Liver (tissue), 9 donors: ENCODE measurements around the gene HMX1. TPM values are rescaled to one million over a fixed set of nuclear protein-coding genes. Genes with fewer than 3 reads are reported as not detected.

Experiments
- DNase-seq: peaks from one replicate; pipeline ENCODE4 v3.0.0-alpha.2; 2017; ENCODE audit warnings: low spot score
- H3K27ac ChIP-seq, 2 donors: one replicate each; pipeline ENCODE4 v1.7.0; 2013; ENCODE audit warnings: inconsistent platforms in 2 of 2, low read length in 2 of 2, control low read depth in 1 of 2, low read depth in 1 of 2, mild to moderate bottlenecking in 1 of 2
- H3K27me3 ChIP-seq, 4 donors: one replicate each; pipeline versions ENCODE4 v1.6.1 to v1.7.0; 2013; ENCODE audit warnings: low read length in 3 of 4, inconsistent platforms in 1 of 4, mild to moderate bottlenecking in 1 of 4, moderate library complexity in 1 of 4; ENCODE audit not compliant: control insufficient read depth in 4 of 4, insufficient read depth in 4 of 4
- H3K36me3 ChIP-seq, 4 donors: one replicate each; pipeline versions ENCODE4 v1.6.1 to v1.7.0; 2013; ENCODE audit warnings: low read length in 3 of 4, mild to moderate bottlenecking in 3 of 4, low read depth in 1 of 4, moderate library complexity in 1 of 4; ENCODE audit not compliant: control insufficient read depth in 4 of 4, insufficient read depth in 3 of 4
- H3K4me1 ChIP-seq, 4 donors: one replicate each; pipeline versions ENCODE4 v1.6.1 to v1.7.0; 2013; ENCODE audit warnings: low read length in 3 of 4, mild to moderate bottlenecking in 3 of 4, moderate library complexity in 1 of 4; ENCODE audit not compliant: control insufficient read depth in 4 of 4, insufficient read depth in 4 of 4
- H3K4me3 ChIP-seq, 3 donors: one replicate each; pipeline versions ENCODE4 v1.6.1 to v1.7.0; 2013; ENCODE audit warnings: low read length in 3 of 3, control low read depth in 1 of 3, low read depth in 1 of 3, mild to moderate bottlenecking in 1 of 3
- H3K9ac ChIP-seq, 2 donors: one replicate each; pipeline ENCODE4 v1.7.0; 2013; ENCODE audit warnings: low read length in 2 of 2, mild to moderate bottlenecking in 2 of 2, moderate library complexity in 2 of 2, control low read depth in 1 of 2, low read depth in 1 of 2
- H3K9me3 ChIP-seq, 4 donors: one replicate each; pipeline versions ENCODE4 v1.6.1 to v1.7.0; 2013; ENCODE audit warnings: low read length in 3 of 4; ENCODE audit not compliant: control insufficient read depth in 4 of 4
- EGR1 ChIP-seq, 2 donors: IDR thresholded peaks; 2 replicates each; pipeline ENCODE4 v1.6.1; 2016 to 2018; ENCODE audit warnings: antibody characterized with exemption in 2 of 2, low read depth in 2 of 2
- FOXA1 ChIP-seq: IDR thresholded peaks from 2 replicates; pipeline ENCODE4 v1.6.1; 2016; ENCODE audit warnings: antibody characterized with exemption
- HNF4A ChIP-seq, 2 donors: conservative IDR thresholded peaks; 2 replicates each; pipeline ENCODE4 v1.6.1; 2016; ENCODE audit warnings: antibody characterized with exemption in 2 of 2, mild to moderate bottlenecking in 2 of 2
- JUND ChIP-seq, 2 donors: IDR thresholded peaks; 2 replicates each; pipeline ENCODE4 v1.6.1; 2016; ENCODE audit warnings: antibody characterized with exemption in 2 of 2
- NR2F2 ChIP-seq: IDR thresholded peaks from 2 replicates; pipeline ENCODE4 v1.6.1; 2016; ENCODE audit warnings: antibody characterized with exemption
- RAD21 ChIP-seq, 2 donors: IDR thresholded peaks; 2 replicates each; pipeline ENCODE4 v1.6.1; 2016; ENCODE audit warnings: antibody characterized with exemption in 2 of 2, mild to moderate bottlenecking in 2 of 2
- REST ChIP-seq: IDR thresholded peaks from 2 replicates; pipeline ENCODE4 v1.6.1; 2016; ENCODE audit warnings: antibody characterized with exemption, mild to moderate bottlenecking
- RXRA ChIP-seq, 2 donors: IDR thresholded peaks; 2 replicates each; pipeline ENCODE4 v1.6.1; 2017 to 2018; ENCODE audit warnings: antibody characterized with exemption in 2 of 2, mild to moderate bottlenecking in 1 of 2
- SP1 ChIP-seq: IDR thresholded peaks from 2 replicates; pipeline ENCODE4 v1.6.1; 2018; ENCODE audit warnings: antibody characterized with exemption, mild to moderate bottlenecking
- TAF1 ChIP-seq: conservative IDR thresholded peaks from 2 replicates; pipeline ENCODE4 v1.6.1; 2016; ENCODE audit warnings: antibody characterized with exemption, mild to moderate bottlenecking
- YY1 ChIP-seq: IDR thresholded peaks from 2 replicates; pipeline ENCODE4 v1.6.1; 2016; ENCODE audit warnings: antibody characterized with exemption, mild to moderate bottlenecking
- WGBS: extraction: QIAGEN DNeasy Blood & Tissue Kit; methylation state at CpG from one replicate; pipeline ENCODE4 v1.1.7; 2013; 5-methylcytosine and 5-hydroxymethylcytosine counted together
- polyA plus RNA-seq, 2 donors: library from polyadenylated mRNA; stranded (reverse) in 1 of 2; unstranded in 1 of 2; fragments of 200-250 nt in 1 of 2; fragments of >200 nt in 1 of 2; fragmentation: Nextera tagmentation in 1 of 2; extraction: Ambion mirVana in 1 of 2; gene quantifications; one replicate each; pipeline versions ENCODE4 v1.2.1 to v1.2.3, GENCODE V29; 2013 to 2015
- total RNA-seq, 2 donors: library from RNA; depleted of rRNA; stranded (reverse); fragments of >200 nt; gene quantifications; one replicate each; pipeline ENCODE4 v1.2.3, GENCODE V29; 2014
- TF ChIP-seq, protein P1 (sequence below): IDR thresholded peaks from 2 replicates; pipeline ENCODE4 v1.6.1; 2016; ENCODE audit warnings: antibody characterized with exemption
- TF ChIP-seq, protein P2 (sequence below): fragments of 150-350 bp; IDR thresholded peaks from 2 replicates; pipeline ENCODE4 v1.5.1; 2017; ENCODE audit warnings: improper control_type of control experiment, low read depth, low read length; ENCODE audit not compliant: missing input control
- donor health status: healthy.
- donor health status: healthy.
- donor health status: healthy.
- donor health status: healthy.
- donor health status: healthy.

Gene HMX1
- total and polyA plus RNA-seq, 4 donors, result not detected

DNA sequence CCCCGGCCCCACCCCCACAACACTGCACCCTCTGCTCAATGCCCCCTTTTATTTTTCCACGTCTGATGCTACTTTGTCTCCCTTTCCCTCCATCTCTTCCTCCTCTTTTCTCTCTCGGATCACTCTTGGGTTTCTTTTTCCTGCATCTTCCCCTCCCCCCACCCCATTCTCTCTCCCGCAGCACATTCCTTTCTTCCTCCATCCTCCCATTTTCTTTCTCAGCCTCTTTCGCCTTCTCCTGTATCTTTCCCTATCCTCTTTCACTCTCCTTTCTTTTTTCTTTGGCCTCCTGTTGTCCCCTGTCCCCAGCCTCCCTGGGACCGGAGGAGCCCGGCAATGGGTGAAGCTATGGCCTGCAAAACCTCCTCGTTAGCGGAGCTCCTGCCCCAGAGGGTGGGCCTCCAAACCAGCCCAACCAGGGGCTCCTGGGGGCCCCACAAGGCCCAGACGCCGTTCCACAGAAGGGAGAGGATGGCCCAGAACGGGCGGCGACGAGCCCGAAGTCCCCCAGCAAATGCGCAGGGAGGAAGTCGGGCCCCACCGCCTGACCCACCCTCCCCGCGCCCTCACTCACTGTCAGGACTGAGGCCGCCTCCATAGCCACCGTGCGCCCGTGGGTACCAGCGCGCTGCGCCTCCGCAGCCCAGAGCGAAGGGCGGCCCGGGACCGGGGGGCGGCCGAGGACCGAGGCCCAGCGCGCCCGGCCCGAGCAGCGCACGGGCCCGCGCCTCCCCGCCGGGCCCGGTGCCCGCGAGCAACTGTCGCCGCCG is 807 bp downstream of the HMX1 start (continued):
- TF ChIP-seq REST, result no peak

GRCh38 chr4:8869898-8870646 is 1.6 kb downstream of the HMX1 start:
- H3K9ac ChIP-seq, result no peak overlapping the region
- no peaks in the 10 kb centered on the region for H3K36me3 ChIP-seq
- peaks cover 6 to 34% (median 15%) of the 10 kb centered on the region in 4 donors for H3K27me3 ChIP-seq
- H3K9me3 ChIP-seq, result no peaks in the 10 kb centered on the region
- no peak overlapping the region for H3K4me3 ChIP-seq
- peaks cover 4 to 17% (median 7%) of the 10 kb centered on the region in 4 donors for H3K4me1 ChIP-seq
- TF ChIP-seq, protein P1, sequence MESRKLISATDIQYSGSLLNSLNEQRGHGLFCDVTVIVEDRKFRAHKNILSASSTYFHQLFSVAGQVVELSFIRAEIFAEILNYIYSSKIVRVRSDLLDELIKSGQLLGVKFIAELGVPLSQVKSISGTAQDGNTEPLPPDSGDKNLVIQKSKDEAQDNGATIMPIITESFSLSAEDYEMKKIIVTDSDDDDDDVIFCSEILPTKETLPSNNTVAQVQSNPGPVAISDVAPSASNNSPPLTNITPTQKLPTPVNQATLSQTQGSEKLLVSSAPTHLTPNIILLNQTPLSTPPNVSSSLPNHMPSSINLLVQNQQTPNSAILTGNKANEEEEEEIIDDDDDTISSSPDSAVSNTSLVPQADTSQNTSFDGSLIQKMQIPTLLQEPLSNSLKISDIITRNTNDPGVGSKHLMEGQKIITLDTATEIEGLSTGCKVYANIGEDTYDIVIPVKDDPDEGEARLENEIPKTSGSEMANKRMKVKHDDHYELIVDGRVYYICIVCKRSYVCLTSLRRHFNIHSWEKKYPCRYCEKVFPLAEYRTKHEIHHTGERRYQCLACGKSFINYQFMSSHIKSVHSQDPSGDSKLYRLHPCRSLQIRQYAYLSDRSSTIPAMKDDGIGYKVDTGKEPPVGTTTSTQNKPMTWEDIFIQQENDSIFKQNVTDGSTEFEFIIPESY, result no peak
- TF ChIP-seq JUND (IDR thresholded peaks at IDR 0.05), result no peak
- TF ChIP-seq SP1, result no peak
- no peak for TF ChIP-seq EGR1 (IDR thresholded peaks at IDR 0.05; ENCODE audit: low read depth in 2 of 2)
- TF ChIP-seq RAD21 (IDR thresholded peaks at IDR 0.05), result no peak
- TF ChIP-seq HNF4A (conservative IDR thresholded peaks at IDR 0.05), result no peak
- TF ChIP-seq, protein P2, sequence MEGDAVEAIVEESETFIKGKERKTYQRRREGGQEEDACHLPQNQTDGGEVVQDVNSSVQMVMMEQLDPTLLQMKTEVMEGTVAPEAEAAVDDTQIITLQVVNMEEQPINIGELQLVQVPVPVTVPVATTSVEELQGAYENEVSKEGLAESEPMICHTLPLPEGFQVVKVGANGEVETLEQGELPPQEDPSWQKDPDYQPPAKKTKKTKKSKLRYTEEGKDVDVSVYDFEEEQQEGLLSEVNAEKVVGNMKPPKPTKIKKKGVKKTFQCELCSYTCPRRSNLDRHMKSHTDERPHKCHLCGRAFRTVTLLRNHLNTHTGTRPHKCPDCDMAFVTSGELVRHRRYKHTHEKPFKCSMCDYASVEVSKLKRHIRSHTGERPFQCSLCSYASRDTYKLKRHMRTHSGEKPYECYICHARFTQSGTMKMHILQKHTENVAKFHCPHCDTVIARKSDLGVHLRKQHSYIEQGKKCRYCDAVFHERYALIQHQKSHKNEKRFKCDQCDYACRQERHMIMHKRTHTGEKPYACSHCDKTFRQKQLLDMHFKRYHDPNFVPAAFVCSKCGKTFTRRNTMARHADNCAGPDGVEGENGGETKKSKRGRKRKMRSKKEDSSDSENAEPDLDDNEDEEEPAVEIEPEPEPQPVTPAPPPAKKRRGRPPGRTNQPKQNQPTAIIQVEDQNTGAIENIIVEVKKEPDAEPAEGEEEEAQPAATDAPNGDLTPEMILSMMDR, result no peak
- TF ChIP-seq YY1, result no peak
- TF ChIP-seq NR2F2, result no peak
- no peak for TF ChIP-seq RXRA (IDR thresholded peaks at IDR 0.05)
- TF ChIP-seq FOXA1, result no peak
- TF ChIP-seq TAF1, result no peak
- H3K27ac ChIP-seq, result no peak overlapping the region
- DNase-seq, result no peak
- WGBS, result 12% methylated on average over 11 of the region's 11 CpGs
